HG02884 (cell line): ENCODE results near the gene OR10H2.
"Not testable (repeated sequence)": the region's sequence is repeated elsewhere in the genome, so short reads cannot be mapped to it uniquely, and the experiment has no call there.

Source experiments
- ATAC-seq: cut with Tn5 transposase; IDR thresholded peaks from one replicate; pipeline ENCODE4 v1.9.1; 2021; ENCODE audit warnings: mild to moderate bottlenecking, moderate library complexity; ENCODE audit not compliant: unreplicated experiment

The OR10H2 gene

DNA sequence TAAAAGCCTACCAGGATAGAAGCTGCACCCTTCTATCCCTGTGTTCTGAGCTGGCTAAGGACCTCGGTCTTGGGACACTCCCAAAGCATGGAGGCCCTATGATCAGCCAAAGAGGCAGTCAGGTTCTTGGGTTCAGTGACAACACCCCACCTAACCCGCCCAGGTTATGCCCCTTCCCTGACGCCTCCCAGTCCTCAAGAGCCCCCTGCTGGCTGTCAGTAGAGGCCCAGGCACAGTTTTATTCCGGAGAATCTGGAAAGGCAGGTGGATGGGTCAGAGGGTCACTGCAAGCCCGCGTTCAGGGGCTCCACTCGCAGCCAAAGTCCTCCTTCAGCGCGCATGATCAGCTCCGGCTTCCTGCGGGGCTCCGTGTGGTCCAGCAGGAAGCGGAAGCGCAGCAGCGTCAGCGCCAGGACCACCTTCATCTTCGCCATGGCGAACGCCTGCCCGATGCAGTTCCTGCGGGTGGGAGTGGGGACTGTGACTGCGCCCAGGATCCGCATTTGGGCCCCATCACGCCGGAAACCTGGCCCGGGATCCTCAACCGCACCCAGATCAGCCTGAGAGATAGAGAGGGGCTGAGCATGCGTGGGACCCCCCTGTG, 32.2 kb downstream of the OR10H2 start:
- ATAC-seq: no peak

- no peak for ATAC-seq
These were observed 41.8 kb downstream of the OR10H2 start for GRCh38 chr19:15769586-15769985.

DNA sequence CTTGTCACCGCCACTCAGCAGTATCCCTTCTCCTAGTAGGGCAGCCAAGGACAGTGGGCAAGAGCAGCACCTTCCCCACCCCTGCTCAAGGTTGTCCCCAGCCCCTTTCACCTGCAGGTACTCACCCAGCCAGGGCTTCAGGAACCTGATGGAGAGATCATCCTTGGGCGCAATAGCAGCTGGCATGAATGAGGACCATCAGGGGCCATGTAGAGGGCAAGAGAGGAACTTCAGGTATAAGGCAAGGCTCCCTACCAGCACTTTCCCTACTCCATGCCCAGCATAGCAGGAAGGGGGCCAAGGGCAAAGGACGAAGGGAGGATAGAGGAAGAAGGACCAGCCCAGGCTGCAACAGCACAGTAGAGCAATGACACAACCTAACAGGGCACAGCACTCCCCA, 46.3 kb downstream of the OR10H2 start:
- ATAC-seq: not testable (repeated sequence)

DNA sequence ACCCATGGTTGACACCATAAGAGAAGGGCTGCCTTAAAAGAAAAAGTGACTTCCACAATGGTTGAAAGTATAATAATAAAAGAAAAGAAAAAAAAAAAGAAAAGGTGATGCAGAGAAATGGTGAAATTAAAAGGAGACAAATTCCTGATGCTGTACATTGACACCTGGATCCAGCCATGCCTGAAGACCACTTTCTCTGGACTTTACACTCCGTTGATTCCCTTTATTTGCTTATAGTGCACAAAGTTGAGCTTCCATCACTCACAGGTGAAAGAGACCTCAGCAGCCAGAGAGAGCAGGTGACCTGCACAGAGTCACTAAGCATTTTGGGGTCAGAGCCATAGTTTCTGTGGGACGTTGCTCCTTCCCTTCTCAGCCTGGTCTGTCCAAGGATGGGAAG, 47.4 kb downstream of the OR10H2 start:
- ATAC-seq: no peak

- no peak for ATAC-seq
These were observed 48.4 kb downstream of the OR10H2 start for GRCh38 chr19:15776264-15776663.

DNA sequence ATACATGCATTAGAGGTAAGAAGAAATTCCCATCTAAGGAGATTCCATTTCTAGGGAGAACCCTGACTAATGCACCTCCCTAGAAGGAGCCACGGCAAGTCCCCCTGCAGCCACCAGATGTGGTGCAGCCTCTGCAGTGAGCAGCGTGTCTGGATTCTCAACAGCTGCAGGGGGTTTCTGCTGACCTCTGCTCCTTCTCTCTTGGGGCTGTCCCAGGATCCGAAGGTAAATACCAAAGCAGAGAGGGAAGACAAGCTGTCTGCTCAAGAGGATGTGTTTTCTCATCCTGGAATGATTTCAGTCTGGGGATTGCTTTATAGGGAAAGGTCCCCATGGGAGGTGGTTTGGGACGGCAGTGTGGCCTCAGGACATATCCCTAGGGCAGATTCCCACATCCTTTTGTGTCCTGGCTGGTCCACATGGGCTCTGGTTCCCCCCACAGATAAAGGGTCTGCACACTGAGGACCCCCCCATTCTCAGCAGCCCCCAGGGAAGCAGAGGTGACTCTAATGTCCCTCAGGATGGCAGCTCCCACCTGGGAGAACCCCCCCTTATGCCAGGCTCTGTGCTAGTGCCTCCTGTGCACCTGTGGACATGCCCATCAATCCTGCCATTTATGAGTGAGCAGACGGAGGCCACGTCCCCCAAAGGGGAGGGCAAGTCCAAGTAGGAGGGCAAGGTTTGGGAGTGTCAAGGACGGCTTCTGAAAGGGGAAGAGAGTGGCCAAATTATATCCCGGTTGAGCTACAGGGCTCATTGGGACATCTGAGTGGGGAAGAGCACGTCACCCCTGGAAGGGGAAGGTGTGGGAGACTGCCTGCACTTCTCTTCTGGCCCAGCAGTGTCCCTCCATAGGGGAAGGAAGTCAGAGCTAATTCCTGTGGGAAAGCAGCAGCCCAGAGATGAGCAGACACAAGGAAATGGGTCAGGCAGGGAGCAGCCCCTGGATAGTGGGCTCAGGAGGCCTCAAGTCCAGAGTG, 49.5 kb downstream of the OR10H2 start:
- ATAC-seq: no peak
